Glomerular visceral epithelial cell (primary cell): ENCODE measurements around the gene HSFX3.
"Not testable (repeated sequence)": the region's sequence is repeated elsewhere in the genome, so short reads cannot be mapped to it uniquely, and the experiment has no call there.

ENCODE experiments used
- DNase-seq: peaks from one replicate; pipeline ENCODE4 v3.0.0-alpha.2; 2016; ENCODE audit errors: extremely low spot score

The HSFX3 gene

DNA sequence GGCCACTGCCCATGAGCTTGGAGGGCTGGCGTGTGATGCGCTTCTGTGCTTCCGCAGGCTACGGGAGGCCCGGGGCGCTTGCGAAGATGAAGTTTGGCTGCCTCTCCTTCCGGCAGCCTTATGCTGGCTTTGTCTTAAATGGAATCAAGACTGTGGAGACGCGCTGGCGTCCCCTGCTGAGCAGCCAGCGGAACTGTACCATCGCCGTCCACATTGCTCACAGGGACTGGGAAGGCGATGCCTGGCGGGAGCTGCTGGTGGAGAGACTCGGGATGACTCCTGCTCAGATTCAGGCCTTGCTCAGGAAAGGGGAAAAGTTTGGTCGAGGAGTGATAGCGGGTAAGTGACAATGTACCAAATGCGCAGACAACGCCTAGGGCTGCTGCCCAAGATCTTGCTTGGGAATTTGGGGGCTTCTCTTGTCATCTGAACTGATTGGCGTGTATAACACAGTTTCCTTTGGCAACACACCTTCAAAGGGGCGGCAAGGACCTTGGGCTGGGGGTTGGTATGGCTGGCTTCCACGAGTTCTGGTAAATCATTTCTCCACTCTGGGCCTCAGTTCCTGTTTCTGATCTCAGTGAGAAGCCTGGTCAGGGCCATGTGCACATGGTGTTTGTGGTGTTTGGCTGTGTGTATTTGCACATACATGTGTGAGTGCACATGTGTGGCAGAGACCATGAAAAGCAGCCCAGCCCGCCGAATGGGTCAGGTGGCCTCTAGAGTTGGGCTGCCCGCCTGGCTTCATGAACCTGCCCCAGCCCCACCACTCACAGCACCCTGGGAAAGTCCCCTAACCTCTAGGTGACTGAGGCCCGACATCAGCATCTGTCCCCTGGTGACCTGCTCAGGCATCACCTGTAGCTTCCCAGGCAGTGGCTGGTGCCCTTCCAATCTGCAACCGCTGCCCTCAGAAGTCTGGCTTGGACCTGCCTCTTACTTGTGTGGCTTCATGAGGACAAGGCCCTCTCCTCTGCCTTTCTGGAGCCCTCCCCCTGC, 3.9 kb downstream of the HSFX3 start:
- DNase-seq, result not testable (repeated sequence)

- DNase-seq, result no peak
Measured at GRCh38 chrX:149541521-149542047, 8.1 kb downstream of the HSFX3 start.

GRCh38 chrX:149540621-149541520, 8.9 kb downstream of the HSFX3 start, which contains the start of gene EOLA1:
EOLA1 (plus strand) TSS chrX:149541012; CDS start chrX:149545631, 4,619 bp downstream.
- DNase-seq, result peak; percentile 94

DNA sequence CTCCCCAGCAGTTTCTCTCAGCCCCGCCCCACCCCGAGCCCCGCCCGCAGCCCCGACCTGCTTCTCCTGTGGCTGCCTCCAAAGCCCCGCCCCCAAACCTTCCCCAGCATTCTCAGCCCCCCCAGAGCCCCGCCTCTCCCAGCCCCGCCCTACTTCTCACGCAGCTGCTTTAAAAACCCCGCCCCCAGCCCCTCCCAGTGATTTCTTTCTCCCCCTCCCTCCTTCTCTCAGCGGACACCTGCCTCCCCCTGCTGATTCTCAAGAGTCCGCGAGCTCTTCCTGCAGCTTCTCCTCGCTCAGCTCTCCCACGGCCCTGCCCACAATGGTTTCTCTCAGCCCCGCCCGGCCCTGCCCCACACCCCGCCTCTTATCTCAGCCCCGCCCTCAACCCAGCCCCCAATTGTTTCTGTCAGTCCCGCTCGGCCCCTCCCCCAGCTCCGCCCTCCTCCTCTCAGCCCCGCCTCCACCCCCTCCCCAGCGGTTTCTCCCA, 9.5 kb downstream of the HSFX3 start:
- peak; percentile 92 for DNase-seq

- peak; percentile 92 for DNase-seq
Measured at GRCh38 chrX:149539283-149540130, 10.2 kb downstream of the HSFX3 start.

- DNase-seq, result not testable (repeated sequence)
Measured at GRCh38 chrX:149537474-149537873, 12.2 kb downstream of the HSFX3 start.

- not testable (repeated sequence) for DNase-seq
Measured at GRCh38 chrX:149534926-149535602, 14.7 kb downstream of the HSFX3 start.

DNA sequence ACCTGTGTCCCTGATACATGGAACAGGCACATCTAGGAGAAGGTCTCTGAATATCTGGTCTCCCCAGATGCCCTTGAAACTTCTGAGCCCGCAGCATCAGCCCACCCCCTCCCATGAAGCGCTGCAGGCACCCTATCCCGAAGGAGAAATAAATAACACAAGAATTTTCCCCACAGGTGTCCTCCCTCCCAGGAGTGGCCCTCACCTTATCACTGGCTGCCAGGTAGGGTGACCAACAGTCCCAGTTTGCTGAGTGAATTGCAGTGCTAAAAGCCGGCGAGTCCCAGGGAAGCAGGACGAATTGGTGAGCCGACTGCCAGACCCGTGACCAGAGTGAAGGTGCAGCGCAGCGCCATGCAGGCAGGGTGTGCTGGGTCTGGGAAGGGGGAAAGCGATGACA, 15.7 kb downstream of the HSFX3 start:
- DNase-seq, result not testable (repeated sequence)

DNA sequence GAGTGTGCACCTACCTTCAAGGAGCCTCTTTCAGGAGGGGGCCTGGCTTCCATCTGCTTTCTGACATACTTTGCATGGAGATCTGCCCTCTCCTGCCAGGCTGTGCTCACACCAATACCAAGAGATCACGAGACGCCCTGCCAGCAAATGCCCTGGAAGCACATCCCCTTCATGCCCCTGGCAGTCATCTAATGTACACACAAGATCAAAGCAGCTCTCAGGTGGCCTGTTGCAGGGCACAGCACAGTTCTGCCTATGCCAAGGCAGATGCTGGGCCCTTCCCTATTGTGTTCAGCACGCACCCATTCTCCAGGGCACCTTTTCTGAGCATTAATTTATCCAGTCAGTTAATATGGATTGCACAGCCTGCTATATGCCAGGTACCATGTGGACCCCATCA, 16.9 kb downstream of the HSFX3 start:
- not testable (repeated sequence) for DNase-seq

- no peak for DNase-seq
Measured at GRCh38 chrX:149531599-149531998, 18.1 kb downstream of the HSFX3 start.

DNA sequence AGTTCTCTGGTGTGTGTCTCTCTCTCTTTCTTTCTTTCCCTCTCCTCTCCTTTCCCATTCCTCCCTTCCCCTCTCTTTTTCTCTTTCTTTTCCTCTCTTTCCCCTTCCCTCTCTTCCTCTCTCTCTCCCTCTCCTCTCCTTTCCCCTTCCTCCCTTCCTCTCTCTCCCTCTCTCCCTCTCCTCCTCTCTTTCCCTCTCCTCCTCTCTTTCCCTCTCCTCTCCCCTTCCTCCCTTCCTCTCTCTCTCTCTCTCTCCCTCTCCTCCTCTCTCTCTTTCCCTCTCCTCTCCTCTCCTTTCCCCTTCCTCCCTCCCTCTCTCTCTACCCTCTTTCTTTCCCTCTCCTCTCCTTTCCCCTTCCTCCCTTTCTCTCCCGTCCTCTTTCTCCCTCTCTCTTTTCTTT, 21.3 kb downstream of the HSFX3 start:
- no peak for DNase-seq

- DNase-seq, result peak; percentile 24
Measured at GRCh38 chrX:149527705-149528104, 22.0 kb downstream of the HSFX3 start.

GRCh38 chrX:149526318-149527033, 23.2 kb downstream of the HSFX3 start:
- DNase-seq, result not testable (repeated sequence)

DNA sequence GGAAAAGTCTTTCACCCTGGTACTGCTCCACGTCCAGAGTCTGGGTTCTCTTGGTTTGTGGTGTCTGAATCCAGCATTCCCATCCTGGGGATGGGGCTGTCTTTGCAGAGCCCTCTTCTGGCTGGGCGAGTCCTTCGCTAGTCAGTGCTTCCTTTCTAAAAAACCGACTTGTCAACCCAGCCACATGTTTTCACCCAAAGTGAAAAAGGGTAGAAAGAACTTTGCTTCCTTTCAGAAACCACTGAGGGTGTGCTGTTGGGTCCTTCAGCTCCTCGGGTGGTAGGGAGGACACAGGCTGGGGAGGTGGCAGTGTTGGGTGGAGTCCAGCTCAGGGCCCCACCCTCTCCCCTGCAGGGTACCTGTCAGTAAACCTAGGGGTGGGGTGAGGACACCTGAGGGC, 23.8 kb downstream of the HSFX3 start:
- DNase-seq, result not testable (repeated sequence)

- DNase-seq, result peak; percentile 64
Measured at GRCh38 chrX:149525389-149525788, 24.3 kb downstream of the HSFX3 start.

DNA sequence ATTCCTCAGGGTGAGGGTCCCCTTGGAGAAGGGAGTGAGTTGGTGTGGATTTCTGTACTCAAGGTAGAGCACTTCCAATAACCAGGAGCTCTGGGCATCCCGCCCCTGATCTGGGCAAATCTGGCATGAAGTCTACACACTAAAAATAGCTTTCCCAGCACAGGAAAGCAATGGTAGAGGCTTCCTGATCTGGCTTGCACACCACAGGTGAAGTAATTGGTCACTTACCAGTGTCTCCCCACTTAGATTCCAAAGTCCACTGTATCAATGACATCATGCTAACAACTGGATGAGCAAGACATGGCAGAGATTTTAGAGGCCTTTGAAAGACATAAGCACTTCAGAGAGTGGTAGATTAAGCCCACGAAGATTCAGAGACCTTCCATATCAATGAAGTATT, 26.8 kb downstream of the HSFX3 start:
- DNase-seq, result peak; percentile 38

DNA sequence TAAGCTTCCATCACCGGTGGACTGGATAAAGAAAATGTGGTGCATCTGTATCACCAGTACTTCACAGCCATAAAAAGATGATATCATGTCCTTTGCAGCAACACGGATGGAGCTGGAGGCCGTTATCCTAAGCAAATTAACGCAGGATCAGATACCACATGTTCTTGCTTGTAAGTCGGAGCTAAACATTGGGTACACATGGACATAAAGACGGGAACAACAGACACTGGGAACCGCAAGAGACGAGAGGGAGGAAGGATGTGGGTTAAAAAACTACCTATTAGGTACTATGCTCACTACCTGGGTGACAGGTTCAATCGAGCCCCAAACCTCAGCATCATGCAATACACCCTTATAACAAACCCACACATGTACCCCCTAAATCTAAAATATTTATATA, 28.3 kb downstream of the HSFX3 start:
- no peak for DNase-seq

GRCh38 chrX:149520636-149521277, 29.0 kb downstream of the HSFX3 start:
- DNase-seq, result not testable (repeated sequence)

DNA sequence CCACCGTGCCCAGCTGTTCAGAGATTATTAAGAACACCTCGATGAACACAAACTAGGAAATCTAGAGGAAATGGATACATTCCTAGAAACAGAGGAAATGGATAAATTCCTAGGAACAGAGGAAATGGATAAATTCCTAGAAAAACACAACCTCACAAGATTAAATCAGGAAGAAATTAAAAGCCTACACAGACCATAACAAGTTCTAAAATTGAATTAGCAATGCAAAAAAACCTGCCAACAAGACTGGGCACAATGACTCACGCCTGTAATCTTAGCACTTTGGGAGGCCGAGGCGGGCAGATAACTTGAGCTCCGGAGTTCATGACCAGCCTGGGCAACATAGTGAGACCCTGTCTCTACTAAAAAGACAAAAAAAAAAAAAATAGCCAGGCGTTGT, 31.5 kb downstream of the HSFX3 start:
- DNase-seq, result no peak
